Activated naive CD8-positive, alpha-beta T cell (primary cell): ENCODE data around the gene ARL8B.

Source experiments
- H3K27ac Mint-ChIP-seq: one replicate; pipeline ENCODE4 v1.8.0; 2021; ENCODE audit warnings: mixed read lengths
- H3K27me3 Mint-ChIP-seq: one replicate; pipeline ENCODE4 v1.8.0; 2021; ENCODE audit warnings: mixed read lengths
- H3K36me3 Mint-ChIP-seq: one replicate; pipeline ENCODE4 v1.8.0; 2021; ENCODE audit warnings: mixed read lengths
- H3K4me1 Mint-ChIP-seq: one replicate; pipeline ENCODE4 v1.8.0; 2021; ENCODE audit warnings: low read depth, mixed read lengths
- H3K4me3 Mint-ChIP-seq: one replicate; pipeline ENCODE4 v1.8.0; 2021; ENCODE audit warnings: mild to moderate bottlenecking, mixed read lengths
- H3K9me3 Mint-ChIP-seq: one replicate; pipeline ENCODE4 v1.8.0; 2021; ENCODE audit warnings: low read depth, mixed read lengths

The ARL8B gene

GRCh38 chr3:5214352-5214751 lies 92.3 kb downstream of the ARL8B start:
- Mint-ChIP-seq H3K27me3 (no peaks in the 10 kb centered on the region), H3K27ac (peak overlapping the region; percentile 46), H3K9me3 (no peaks in the 10 kb centered on the region), H3K36me3 (peaks cover 18% of the 10 kb centered on the region), H3K4me1 (peaks cover 8% of the 10 kb centered on the region), H3K4me3 (no peak overlapping the region)

DNA sequence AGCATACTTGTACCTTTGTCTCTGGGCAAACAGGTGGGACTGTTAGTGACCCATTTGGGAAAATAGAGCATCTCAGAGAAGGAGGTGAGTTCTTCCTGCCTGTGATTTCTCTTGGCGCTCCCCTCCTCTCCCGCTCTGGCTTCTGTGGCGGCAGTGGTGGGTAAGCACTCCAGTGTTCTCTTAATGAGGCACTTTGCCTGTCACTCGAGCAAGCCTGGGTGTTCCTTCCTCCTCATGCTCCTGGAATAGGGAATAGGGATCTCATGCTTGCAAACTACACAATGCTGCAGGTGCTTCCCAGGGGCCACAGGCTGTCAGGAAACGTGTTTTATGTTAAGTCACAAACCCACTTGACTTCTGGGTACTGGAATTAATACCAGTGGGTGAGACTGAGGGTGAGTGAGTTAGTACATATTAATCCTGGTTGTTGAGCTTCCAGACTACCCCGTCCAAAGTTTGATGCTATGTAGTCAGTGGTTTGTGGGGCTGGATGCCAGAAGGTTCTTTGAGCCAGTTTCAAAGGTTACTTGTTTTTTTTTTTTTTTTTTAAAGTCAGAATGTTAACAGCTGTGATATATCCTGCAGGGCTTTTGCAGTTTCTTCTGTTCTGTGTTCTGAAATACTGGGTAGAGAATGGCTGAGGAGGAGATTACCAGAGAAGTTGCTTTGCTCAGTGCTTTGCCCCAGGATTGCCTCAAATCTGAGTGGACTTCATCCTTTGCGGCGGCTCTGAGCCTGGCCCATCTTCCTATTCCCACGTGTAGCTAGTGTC lies 95.9 kb downstream of the ARL8B start:
- peaks cover 10% of the 10 kb centered on the region for H3K36me3 Mint-ChIP-seq
- H3K27me3 Mint-ChIP-seq = no peaks in the 10 kb centered on the region
- no peaks in the 10 kb centered on the region for H3K9me3 Mint-ChIP-seq
- H3K4me3 Mint-ChIP-seq = no peak overlapping the region
- H3K27ac Mint-ChIP-seq = peak overlapping the region; percentile 54
- H3K4me1 Mint-ChIP-seq = peaks cover 7% of the 10 kb centered on the region

GRCh38 chr3:5218815-5219214 lies 96.7 kb downstream of the ARL8B start:
- Mint-ChIP-seq H3K36me3 (peaks cover 9% of the 10 kb centered on the region), H3K27ac (peak overlapping the region; percentile 54), H3K9me3 (no peaks in the 10 kb centered on the region), H3K4me3 (no peak overlapping the region), H3K27me3 (no peaks in the 10 kb centered on the region), H3K4me1 (peaks cover 3% of the 10 kb centered on the region)

DNA sequence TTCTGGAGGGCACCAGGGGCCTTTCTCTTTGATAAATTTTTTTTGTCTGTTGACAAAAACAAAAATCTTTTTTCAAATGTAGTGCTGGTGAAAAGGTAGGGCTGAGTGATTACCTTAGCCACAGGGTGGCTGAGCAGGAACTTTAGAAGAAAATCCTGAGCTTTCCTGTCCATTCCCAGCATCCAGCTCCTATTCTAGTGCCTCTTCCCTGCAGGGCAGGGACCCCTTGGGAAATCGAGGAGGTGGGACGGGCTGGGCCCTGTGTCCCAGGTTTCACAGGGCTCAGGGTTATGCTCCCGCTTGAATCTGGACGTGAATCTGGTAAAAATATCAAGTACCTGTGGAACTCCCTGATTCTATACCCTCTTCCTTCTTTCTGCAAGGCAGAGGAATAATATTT lies 97.1 kb downstream of the ARL8B start:
- Mint-ChIP-seq H3K27me3 (no peaks in the 10 kb centered on the region), H3K36me3 (peaks cover 7% of the 10 kb centered on the region), H3K9me3 (no peaks in the 10 kb centered on the region), H3K4me3 (no peak overlapping the region), H3K4me1 (peaks cover 3% of the 10 kb centered on the region), H3K27ac (no peak overlapping the region)

DNA sequence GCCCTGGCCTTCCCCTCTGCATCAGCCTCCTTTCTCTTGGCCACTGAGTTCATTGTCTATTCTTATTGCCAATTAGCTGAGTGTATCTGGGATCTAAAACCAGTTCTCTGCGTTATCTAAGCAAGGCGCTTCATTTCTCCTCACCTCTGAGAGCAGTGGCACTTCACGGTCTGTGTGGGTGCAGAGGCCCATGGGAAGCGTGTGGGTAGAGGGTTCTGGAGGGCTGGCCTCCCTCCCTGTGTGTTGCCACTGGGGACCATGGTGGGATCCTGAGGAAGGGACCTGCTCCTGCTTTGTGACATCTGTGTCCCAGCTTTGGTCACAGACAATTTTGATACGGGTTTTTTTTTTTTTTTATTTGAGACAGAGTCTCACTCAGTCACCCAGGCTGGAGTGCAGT lies 98.1 kb downstream of the ARL8B start:
- peaks cover 3% of the 10 kb centered on the region for H3K4me1 Mint-ChIP-seq
- no peaks in the 10 kb centered on the region for H3K27me3 Mint-ChIP-seq
- peak overlapping the region; percentile 69 for H3K27ac Mint-ChIP-seq
- peaks cover 3% of the 10 kb centered on the region for H3K36me3 Mint-ChIP-seq
- no peaks in the 10 kb centered on the region for H3K9me3 Mint-ChIP-seq
- no peak overlapping the region for H3K4me3 Mint-ChIP-seq

DNA sequence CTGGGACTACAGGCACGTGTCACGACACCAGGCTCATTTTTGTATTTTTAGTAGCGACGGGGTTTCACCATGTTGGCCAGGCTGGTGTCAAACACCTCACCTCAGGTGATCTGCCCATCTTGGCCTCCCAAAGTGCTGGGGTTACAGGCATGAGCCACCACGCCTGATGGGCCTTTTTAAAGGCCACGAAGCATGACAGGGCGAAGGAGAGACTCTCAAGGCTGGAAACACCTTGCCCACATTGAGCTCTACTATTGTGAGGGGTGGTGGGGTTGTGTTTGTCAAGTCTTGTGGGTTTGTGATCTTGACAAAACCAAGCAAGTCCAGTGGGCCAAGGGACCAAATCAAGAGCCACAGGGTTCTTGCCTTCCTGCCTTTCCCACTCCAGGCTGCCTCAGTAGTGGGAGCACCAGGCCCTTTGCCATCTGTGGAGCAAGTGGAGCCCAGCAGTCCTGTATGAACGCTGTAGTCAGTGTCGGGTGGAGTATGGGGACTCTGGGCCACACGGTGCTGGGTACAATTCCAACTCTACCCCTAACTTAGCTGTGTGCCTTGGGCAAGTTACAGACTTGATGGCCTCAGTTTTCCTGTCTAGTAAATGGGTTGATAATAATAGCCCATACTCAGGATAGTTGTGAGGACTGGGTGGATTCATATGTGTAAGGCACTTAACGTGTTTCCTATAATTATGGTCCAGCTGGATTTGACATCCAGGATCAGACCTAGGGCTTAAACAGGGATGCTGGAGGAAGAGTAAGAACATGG lies 98.8 kb downstream of the ARL8B start:
- Mint-ChIP-seq H3K36me3 (peaks cover 3% of the 10 kb centered on the region), H3K27ac (no peak overlapping the region), H3K4me1 (peaks cover 3% of the 10 kb centered on the region), H3K27me3 (no peaks in the 10 kb centered on the region), H3K9me3 (no peaks in the 10 kb centered on the region), H3K4me3 (no peak overlapping the region)

GRCh38 chr3:5221701-5222100 lies 99.6 kb downstream of the ARL8B start:
- no peak overlapping the region for H3K27ac Mint-ChIP-seq
- peaks cover 3% of the 10 kb centered on the region for H3K4me1 Mint-ChIP-seq
- H3K4me3 Mint-ChIP-seq = no peak overlapping the region
- H3K27me3 Mint-ChIP-seq = no peaks in the 10 kb centered on the region
- no peaks in the 10 kb centered on the region for H3K9me3 Mint-ChIP-seq
- peaks cover 2% of the 10 kb centered on the region for H3K36me3 Mint-ChIP-seq

DNA sequence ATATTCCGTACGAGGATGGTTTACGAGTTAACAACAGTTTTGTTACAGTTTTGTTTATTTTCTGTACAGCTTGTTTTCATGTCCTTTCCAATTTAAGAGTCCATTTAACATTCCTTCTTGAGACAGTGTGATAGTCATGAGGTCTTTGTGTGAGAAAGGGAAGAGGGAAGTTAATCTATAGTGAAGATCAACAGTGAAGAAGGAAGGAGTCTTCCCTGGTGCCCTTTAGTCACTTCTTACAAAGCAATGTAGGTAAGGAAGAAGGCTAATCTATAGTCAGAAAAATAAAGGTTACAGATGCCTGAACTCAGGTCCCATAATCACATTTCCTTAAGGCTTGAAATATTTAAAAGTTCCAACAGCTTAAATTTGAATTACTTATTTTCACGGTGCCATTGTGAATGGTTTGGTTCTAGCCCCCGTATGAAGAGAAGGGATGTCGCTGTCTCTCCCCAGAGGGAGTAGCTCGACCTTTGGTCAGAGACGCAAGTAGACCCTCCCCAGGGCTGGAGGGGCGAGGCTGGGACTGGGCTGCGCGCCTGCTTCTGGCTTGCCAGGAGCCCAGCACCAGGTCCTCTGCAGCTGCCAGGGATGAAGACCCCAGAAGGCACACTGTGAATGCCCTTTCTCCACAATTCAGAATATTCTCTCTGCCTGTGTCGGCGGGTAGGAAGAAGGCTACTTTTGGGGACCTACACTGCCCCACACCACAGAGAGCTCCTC lies 100.4 kb downstream of the ARL8B start:
- peak overlapping the region; percentile 34 for H3K27ac Mint-ChIP-seq
- no peak overlapping the region for H3K4me3 Mint-ChIP-seq
- no peaks in the 10 kb centered on the region for H3K27me3 Mint-ChIP-seq
- no peaks in the 10 kb centered on the region for H3K36me3 Mint-ChIP-seq
- no peaks in the 10 kb centered on the region for H3K9me3 Mint-ChIP-seq
- peaks cover 3% of the 10 kb centered on the region for H3K4me1 Mint-ChIP-seq

GRCh38 chr3:5226783-5227182 lies 104.7 kb downstream of the ARL8B start:
- Mint-ChIP-seq H3K9me3 (no peaks in the 10 kb centered on the region), H3K36me3 (no peaks in the 10 kb centered on the region), H3K27ac (no peak overlapping the region), H3K4me1 (peaks cover 1% of the 10 kb centered on the region), H3K4me3 (no peak overlapping the region), H3K27me3 (no peaks in the 10 kb centered on the region)

DNA sequence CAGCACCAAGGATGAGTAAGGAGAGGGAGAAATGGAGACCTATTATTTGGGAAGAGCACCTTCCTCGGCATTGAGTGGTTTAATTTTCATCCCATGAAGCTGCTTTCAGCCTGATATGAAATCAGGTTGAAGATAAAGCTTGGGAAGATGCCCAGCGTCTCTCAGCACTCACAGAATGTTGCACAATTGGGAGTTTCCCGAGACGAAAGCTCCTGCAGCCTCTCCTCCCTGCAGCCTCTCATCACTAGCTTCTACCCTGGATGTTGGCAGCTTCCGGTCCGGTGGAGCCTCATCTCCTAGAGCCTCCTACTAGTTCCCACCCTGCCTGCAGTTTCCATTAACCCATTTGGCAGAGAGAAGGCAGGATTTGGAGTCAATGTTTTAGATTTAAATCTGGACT lies 105.7 kb downstream of the ARL8B start:
- Mint-ChIP-seq H3K4me3 (no peak overlapping the region), H3K4me1 (no peaks in the 10 kb centered on the region), H3K9me3 (no peaks in the 10 kb centered on the region), H3K27ac (no peak overlapping the region), H3K36me3 (no peaks in the 10 kb centered on the region), H3K27me3 (peaks cover 2% of the 10 kb centered on the region)

GRCh38 chr3:5229414-5229813 lies 107.3 kb downstream of the ARL8B start:
- H3K27ac Mint-ChIP-seq = no peak overlapping the region
- no peak overlapping the region for H3K4me3 Mint-ChIP-seq
- H3K36me3 Mint-ChIP-seq = no peaks in the 10 kb centered on the region
- H3K4me1 Mint-ChIP-seq = no peaks in the 10 kb centered on the region
- H3K27me3 Mint-ChIP-seq = peaks cover 2% of the 10 kb centered on the region
- no peaks in the 10 kb centered on the region for H3K9me3 Mint-ChIP-seq
